H7 (cell line): ENCODE results near the gene PRCC. TPM values are rescaled to one million over a fixed set of nuclear protein-coding genes. Genes with fewer than 3 reads are reported as not detected.
"Not testable (repeated sequence)": the region's sequence is repeated elsewhere in the genome, so short reads cannot be mapped to it uniquely, and the experiment has no call there.

Source experiments
- DNase-seq: peaks from one replicate; pipeline ENCODE4 v3.0.0; 2012
- H3K27me3 ChIP-seq: 2 replicates; pipeline ENCODE4 v1.6.0; 2011; ENCODE audit warnings: mild to moderate bottlenecking, low read length; ENCODE audit not compliant: control insufficient read depth, insufficient read depth
- H3K36me3 ChIP-seq: replicated peaks from 2 replicates; pipeline ENCODE4 v1.5.1; 2011; ENCODE audit warnings: low read length; ENCODE audit not compliant: control insufficient read depth, insufficient read depth
- H3K4me3 ChIP-seq: 2 replicates; pipeline ENCODE4 v1.5.1; 2011; ENCODE audit warnings: low read depth, mild to moderate bottlenecking, control low read depth, low read length, moderate library complexity; ENCODE audit not compliant: insufficient read depth
- total RNA-seq: library from RNA; depleted of rRNA; stranded (reverse); fragments of >200 nt; shearing (Covaris generic); gene quantifications from 2 replicates; pipeline ENCODE4 v1.2.3, GENCODE V29; 2014

PRCC gene
- total RNA-seq, 1 experiment from 2014 or later = 107 TPM

DNA sequence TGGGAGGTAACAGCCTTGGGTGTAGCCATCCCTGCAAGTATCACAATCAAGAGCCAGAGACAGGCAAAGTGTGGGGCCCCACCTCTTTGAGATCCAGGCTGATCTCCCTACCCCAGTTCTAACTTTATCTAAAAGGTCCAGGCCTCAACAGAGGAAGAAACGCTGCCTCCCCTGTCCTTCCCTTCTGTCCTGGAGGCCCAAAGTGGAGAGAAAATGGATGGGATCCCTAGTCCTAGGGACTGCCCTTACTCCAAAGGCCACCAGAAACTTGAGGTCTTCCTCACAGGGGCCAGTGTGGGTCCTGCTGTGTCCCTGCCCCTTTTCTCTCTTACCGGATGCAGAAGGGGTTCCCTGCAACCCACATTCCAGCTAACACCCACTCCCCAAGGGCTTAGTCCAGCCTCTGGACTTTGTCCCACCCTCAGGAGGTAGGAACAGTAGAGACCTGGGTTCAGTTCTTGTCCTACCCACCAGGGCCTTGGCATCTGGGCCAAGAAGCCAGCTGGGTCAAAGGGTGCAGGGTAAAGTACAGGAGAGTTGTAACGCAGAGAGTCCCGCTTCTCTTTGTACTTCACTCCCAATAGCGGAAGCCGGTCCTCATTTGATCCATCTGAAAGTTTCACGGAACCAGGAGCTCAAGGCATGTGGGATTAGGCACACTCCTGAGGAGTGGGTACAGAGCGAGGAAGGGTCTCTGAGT is 17.8 kb upstream of the PRCC start:
- H3K36me3 ChIP-seq = peaks cover 3% of the 10 kb centered on the region
- H3K27me3 ChIP-seq = no peaks in the 10 kb centered on the region
- DNase-seq = no peak
- peak overlapping the region; percentile 99; the same call in 1 of the 2 replicates for H3K4me3 ChIP-seq

DNA sequence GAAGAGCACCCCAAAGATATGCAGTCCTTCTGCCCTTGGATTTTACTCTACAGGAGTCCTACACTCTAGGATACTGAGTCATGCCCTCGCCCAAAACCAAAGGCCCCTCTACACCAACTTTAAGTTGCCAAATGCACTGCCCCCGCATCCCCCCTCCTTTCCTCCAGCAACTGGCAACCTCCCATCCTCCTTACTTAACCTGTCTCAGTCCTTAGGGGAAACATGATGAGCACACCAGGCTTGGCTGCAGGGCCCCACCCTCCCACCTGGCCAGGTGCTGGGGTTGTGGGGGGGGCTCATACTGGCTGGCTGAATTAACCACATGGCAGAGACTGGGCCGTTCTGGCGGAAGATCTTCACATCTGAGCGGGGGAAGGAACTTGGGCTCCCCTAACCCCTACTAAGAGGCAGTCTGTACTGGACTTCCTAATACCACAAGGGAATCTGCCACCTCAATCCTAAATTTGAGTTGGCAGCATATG is 17.1 kb upstream of the PRCC start:
- H3K27me3 ChIP-seq = no peaks in the 10 kb centered on the region
- H3K36me3 ChIP-seq = no peaks in the 10 kb centered on the region
- H3K4me3 ChIP-seq = peak overlapping the region; percentile 99
- DNase-seq = peak; percentile 67

DNA sequence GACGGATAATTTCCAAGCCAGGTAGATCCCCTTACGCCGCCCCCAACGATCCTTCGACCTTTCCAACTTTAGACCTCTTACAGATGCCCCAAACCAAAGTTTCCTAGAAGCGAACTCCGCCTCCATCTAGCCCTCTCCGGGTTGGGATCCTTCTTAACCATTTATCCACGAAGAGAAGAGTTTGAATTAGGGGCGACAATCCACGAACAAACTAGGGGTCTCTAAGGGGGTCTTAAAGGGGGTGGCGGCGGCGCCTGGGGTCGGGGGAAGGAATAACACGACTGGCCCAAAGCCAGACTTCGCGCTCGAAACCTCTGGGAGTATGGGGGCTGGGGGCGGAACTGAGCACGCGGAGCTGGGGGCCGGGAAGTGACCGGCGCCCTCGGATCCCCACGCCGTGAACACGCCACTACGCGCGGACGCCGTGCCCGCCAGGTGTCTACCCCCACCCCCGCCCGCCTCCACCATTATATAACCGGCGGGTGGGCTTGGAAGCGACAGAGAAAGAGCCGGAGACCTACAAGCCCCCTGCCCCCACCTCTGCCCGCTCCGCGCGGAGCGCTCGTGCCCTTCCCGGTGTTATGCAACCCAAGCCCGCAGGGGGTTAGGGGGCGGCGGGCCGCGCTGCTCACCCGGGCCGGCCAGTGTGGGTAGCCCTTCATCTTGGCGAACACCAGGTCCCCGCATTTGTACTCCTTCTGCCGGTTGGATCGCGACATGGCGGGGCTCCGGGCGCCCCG is 16.5 kb upstream of the PRCC start:
- no peaks in the 10 kb centered on the region for H3K27me3 ChIP-seq
- peak overlapping the region; percentile 99 for H3K4me3 ChIP-seq
- peak; percentile 85 for DNase-seq
- H3K36me3 ChIP-seq = no peaks in the 10 kb centered on the region

DNA sequence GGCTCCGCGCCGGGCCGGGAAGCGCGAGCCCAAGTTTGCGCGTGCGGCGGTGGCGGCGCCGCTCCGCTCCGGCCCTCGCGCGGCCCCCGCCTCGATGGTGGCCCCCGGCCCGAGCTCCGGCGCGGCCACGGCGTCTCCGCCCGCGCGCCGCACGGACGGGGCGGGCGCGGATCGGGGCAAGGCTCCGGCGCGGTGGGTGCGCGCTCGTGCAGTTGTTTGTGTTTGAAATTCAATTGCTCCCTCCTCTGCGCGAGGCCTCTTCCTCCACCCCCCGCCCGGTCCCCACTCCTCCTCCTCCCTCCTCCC is 15.9 kb upstream of the PRCC start, which contains the start of gene HDGF:
TSS of gene HDGF (minus strand) at position 225 of the 306 bp plus-strand sequence. CDS start 246 bp downstream, outside the sequence.
- H3K36me3 ChIP-seq = no peaks in the 10 kb centered on the region
- DNase-seq = no peak
- H3K4me3 ChIP-seq = peak within 1 kb of the TSS; percentile 99
- no peaks in the 10 kb centered on the region for H3K27me3 ChIP-seq

DNA sequence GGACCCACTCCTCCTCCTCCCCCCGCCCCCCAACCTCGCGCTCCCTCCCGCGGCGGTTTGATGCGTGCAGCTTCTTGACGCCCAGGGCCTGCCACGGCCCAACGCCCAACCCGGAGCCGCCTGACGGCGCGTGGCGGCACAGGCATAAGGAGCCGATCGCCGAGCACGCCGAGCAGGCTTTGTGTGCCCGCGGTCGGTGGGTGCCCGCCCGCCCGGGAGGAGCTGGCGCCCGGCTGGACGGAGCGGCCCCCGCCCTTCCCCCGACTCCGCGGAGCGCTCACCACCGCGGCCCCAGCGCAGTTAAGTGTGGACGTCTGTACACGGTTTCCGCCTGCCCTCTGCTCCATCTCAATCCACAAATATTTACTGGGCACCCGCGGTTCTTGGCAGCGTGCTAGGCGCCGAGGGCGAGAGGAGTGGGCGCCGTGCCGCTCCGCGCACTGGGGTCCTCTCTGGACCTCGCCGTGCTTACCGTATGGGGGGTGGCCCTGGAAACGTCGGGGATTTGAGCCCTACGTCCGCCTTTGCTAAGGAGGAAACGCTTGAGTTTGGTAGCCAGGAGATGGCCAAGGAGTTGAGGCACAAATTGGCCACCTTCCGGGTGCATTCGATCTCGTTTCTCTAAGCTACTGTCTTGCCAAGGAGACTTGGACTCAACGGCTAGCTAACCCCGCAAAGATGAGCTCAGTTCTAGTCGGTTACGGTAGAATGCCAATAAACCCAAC is 15.4 kb upstream of the PRCC start:
- H3K4me3 ChIP-seq = peak overlapping the region; percentile 99
- no peaks in the 10 kb centered on the region for H3K27me3 ChIP-seq
- no peaks in the 10 kb centered on the region for H3K36me3 ChIP-seq
- peak; percentile 98 for DNase-seq

DNA sequence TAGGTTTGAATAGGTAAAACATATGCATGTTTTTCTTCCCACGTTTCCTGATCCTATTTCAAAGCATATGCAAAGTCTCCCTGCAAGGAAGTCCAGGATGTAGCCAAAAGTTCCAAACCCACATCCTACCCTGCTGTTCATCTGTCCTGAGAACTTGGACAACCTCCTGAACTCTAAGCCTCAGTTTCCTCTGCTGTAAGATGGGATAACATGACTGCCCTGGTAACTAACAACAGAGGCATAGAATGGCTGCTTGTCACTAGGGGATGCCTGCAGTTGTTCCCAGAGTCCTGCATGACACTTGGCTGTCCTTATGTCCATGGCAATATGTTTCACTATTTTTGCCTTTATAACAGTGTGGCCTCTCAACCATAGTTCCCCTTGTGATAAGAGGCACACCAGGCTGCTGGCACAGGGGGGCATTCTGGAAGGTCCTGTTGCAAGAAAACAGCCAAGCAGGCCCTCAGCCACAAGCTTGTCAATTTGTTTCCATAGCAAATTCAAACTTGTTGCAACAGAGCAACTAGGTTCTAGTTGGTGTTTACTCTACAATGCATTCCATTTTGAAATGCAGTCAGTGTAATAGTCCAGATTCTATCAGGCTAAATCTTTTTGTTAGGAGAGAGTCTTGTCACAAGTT is 14.4 kb upstream of the PRCC start:
- Histone ChIP-seq H3K27me3 (no peaks in the 10 kb centered on the region), H3K4me3 (peak overlapping the region; percentile 99; the same call in 1 of the 2 replicates), H3K36me3 (no peaks in the 10 kb centered on the region)
- peak; percentile 9 for DNase-seq

DNA sequence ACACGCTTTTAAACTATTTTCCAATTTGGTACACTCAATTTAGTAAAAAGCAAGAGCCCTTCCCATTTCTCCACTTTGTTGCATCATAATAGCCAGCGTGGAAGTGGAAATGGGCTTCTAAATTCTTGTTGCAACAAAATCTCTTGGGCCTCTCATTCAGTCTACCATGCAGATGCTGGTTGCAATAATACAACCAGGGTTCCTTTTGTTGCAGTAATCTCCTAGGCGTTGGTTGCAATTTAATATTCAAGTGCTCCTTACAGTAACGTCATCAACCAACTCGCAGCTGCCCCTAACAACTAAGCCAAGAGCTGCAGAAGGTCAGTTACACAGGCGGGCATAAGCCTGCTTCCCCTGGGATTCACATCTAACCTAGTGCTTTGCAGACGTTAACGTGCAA is 13.1 kb upstream of the PRCC start:
- no peaks in the 10 kb centered on the region for H3K36me3 ChIP-seq
- no peak overlapping the region for H3K4me3 ChIP-seq
- DNase-seq = peak; percentile 6
- H3K27me3 ChIP-seq = no peaks in the 10 kb centered on the region

DNA sequence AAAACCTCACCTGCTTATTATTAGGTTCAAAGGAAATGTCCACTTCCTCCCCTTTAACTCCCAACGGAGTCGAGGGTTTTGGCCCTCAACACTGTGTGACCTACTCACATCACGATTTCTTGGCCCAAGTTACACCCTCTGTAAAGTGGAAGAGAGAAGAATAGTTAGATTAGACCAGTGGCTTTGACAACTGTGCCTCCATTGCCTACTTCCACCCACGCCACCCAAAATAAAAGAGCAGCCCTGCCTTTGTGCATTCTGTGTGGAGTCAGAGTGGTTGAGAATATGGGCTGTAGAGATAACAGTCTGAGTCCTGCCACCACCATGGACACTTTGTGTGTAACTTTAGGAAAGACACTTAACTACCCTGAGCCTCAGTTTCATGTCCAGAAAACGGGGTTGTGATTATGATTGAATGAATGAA is 11.8 kb upstream of the PRCC start:
- no peaks in the 10 kb centered on the region for H3K36me3 ChIP-seq
- H3K4me3 ChIP-seq = no peak overlapping the region
- no peaks in the 10 kb centered on the region for H3K27me3 ChIP-seq
- DNase-seq = no peak

DNA sequence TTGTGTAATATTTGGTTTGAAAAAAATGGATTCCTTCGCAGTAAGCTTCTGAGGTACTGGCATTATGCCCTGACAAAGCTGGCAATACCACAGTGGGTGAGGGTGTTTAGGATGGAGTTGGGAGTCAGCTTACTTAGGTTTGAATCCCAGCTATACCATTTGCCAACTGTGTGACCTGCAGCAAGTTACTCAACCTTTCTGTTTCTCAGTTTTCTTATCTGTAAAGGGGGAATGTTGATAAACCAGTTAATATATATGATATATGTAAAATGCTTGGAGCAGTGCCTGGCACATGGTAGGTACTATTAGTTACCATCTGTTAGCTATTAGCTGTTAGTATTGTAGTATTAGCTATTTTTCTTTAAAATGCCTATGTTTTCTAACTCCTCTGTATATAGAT is 11.0 kb upstream of the PRCC start:
- no peak overlapping the region for H3K4me3 ChIP-seq
- H3K36me3 ChIP-seq = no peaks in the 10 kb centered on the region
- H3K27me3 ChIP-seq = no peaks in the 10 kb centered on the region
- DNase-seq = no peak

DNA sequence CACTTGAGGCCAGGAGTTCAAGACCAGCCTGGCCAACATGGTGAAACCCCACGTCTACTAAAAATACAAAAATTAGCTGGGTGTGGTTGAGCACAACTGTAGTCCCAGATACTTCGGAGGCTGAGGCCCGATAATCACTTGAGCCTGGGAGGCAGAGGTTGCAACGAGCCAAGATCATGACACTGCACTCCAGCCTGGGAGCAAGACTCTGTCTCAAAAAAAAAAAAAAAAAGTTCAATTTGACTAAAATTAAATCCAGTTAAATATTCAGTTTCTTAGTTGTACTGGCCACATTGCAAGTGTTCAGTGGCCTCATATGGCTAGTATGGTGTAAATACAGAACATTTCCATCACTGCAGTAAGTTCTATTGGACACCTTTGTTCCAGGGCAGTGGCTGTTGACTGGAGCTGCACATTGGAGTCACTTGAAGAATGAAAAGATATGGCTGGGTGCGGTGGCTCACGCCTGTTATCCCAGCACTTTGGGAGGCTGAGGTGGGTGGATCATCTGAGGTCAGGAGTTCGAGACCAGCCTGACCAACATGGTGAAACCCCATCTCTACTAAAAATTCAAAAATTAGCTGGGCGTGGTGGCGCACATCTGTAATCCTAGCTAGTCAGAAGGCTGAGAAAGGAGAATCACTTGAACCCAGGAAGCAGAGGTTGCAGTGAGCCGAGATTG is 9.6 kb upstream of the PRCC start:
- H3K27me3 ChIP-seq, H3K4me3 ChIP-seq, DNase-seq, H3K36me3 ChIP-seq: not testable (repeated sequence)

DNA sequence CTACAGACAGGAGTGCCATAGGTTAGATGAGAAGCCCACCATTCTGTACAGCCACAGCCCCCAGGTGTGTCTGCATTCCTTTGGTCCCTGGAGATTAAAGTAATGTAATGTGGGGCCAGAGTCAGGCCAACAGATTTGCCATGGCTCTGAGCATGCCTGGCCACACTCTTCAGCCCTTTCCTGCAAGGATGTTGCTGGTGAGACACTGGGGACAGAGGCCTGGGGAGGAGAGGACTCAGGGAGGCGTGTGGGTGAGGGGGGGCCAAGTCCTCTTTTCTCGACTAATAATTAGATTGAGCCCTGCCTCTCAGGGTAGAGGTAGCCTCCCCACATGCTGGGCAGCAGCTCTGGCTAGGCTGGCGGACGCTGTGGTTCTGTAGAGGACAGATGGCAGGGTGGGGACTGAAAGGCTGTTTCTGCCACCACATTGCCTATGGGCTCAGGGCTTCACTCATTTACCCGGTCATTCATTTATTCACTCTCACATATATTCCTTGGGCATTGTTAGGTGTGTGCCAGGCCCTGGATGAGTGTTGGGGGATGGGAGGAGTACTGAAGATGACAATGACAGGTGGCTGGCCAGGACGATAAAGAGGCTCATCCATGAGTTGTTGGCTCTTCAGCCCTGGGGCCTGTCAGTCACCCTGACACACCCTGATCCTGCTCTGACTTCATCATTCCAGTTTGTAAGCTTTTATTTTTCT is 7.1 kb upstream of the PRCC start:
- Histone ChIP-seq H3K27me3 (no peaks in the 10 kb centered on the region), H3K4me3 (no peak overlapping the region), H3K36me3 (no peaks in the 10 kb centered on the region)
- no peak for DNase-seq

DNA sequence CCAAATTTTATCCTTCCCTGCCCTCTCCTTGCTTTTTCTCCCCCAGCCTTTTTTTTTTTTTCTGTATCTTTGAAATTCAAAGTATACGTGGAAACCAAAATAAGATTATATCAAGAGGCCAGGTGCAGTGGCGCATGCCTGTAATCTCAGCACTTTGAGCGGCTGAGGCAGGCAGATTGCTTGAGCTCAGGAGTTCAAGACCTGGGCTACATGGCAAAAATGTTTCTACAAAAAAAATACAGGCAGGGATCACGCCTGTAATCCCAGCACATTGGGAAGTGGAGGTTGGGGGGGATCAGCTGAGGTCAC is 6.6 kb upstream of the PRCC start:
- Histone ChIP-seq H3K36me3 (no peaks in the 10 kb centered on the region), H3K4me3 (no peak overlapping the region)
- DNase-seq = no peak

DNA sequence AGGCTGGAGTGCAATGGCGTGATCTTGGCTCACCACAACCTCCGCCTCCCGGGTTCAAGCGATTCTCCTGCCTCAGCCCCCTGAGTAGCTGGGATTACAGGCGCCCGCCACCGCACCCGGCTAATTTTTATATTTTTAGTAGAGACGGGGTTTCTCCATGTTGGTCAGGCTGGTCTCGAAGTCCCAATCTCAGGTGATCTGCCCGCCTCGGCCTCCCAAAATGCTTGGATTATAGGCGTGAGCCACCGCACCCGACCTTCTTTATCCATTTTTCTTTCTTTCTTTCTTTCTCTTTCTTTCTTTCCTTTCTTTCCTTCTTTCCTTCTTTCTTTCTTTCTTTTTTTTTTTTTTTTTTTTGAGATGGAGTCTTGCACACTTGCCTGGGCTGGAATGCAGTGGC is 2.2 kb upstream of the PRCC start:
- not testable (repeated sequence) for H3K36me3 ChIP-seq, H3K27me3 ChIP-seq, DNase-seq, H3K4me3 ChIP-seq

More for the DNA sequence above, 6.6 kb upstream of the PRCC start:
- no peaks in the 10 kb centered on the region for H3K27me3 ChIP-seq

DNA sequence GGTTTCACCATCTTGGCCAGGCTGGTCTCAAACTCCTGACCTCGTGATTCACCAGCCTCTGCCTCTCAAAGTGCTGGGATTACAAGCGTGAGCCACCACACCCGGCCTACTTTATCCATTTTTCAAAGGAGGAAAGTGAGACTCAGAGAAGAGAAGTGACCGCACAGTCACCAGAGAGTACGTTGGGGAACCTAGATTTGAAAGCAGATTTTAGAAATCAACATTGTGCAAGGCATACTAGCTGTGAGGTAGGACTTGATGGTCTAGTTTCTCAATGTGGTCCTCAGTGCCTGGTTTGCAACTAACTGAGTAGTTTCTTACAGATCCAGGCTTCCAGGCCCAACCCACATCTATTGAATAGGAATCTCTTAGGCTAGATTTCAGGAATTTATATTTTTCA is 1.7 kb upstream of the PRCC start:
- H3K36me3 ChIP-seq = peaks cover 2% of the 10 kb centered on the region
- DNase-seq = no peak
- H3K4me3 ChIP-seq = no peak overlapping the region
- no peaks in the 10 kb centered on the region for H3K27me3 ChIP-seq
